Measurements from ENCODE around the gene MAL.

Gene MAL

GRCh38 chr2:95025406-95026319 lies at the start of gene MAL:
Gene MAL, plus strand, starts transcription at chr2:95025708. Its CDS starts 85 bp downstream, at chr2:95025793.
- DNase-seq (ENCODE audit: low read depth) = no peak
- no peak within 1 kb of the TSS for H3K4me3 ChIP-seq (ENCODE audit: low read depth, low read length)
- TF ChIP-seq CTCF (IDR thresholded peaks at IDR 0.05; ENCODE audit: control insufficient read depth, extremely low read depth, insufficient read depth) = no peak

GRCh38 chr2:94977826-94978225 lies 47.7 kb upstream of the MAL start:
- no peak for TF ChIP-seq CTCF (IDR thresholded peaks at IDR 0.05; ENCODE audit: control insufficient read depth, extremely low read depth, insufficient read depth)
- no peak overlapping the region for H3K4me3 ChIP-seq (ENCODE audit: low read depth, low read length)
- no peak for DNase-seq (ENCODE audit: low read depth)

GRCh38 chr2:94978917-94979316 lies 46.6 kb upstream of the MAL start:
- H3K4me3 ChIP-seq (ENCODE audit: low read depth, low read length) = no peak overlapping the region
- DNase-seq (ENCODE audit: low read depth) = no peak
- no peak for TF ChIP-seq CTCF (IDR thresholded peaks at IDR 0.05; ENCODE audit: control insufficient read depth, extremely low read depth, insufficient read depth)

- no peak overlapping the region for H3K4me3 ChIP-seq (ENCODE audit: low read depth, low read length)
- TF ChIP-seq CTCF (IDR thresholded peaks at IDR 0.05; ENCODE audit: control insufficient read depth, extremely low read depth, insufficient read depth) = no peak
- peak; percentile 85 for DNase-seq (ENCODE audit: low read depth)
Observed at GRCh38 chr2:94979406-94980375, 45.8 kb upstream of the MAL start.

- no peak for DNase-seq (ENCODE audit: low read depth)
- H3K4me3 ChIP-seq (ENCODE audit: low read depth, low read length) = no peak overlapping the region
- no peak for TF ChIP-seq CTCF (IDR thresholded peaks at IDR 0.05; ENCODE audit: control insufficient read depth, extremely low read depth, insufficient read depth)
Observed at GRCh38 chr2:94980406-94980805, 45.1 kb upstream of the MAL start.

GRCh38 chr2:94982156-94982555 lies 43.4 kb upstream of the MAL start:
- DNase-seq (ENCODE audit: low read depth) = no peak
- no peak overlapping the region for H3K4me3 ChIP-seq (ENCODE audit: low read depth, low read length)
- TF ChIP-seq CTCF (IDR thresholded peaks at IDR 0.05; ENCODE audit: control insufficient read depth, extremely low read depth, insufficient read depth) = no peak
